OCI-LY7 (cell line): ENCODE measurements around the gene FBXO28. TPM values are rescaled to one million over a fixed set of nuclear protein-coding genes. Genes with fewer than 3 reads are reported as not detected.
A peak's percentile ranks its signal among the peaks of the same experiment; 100 is the strongest.

ENCODE experiments used
- BruUV-seq: library from RNA; stranded (reverse); fragments of 400-500 nt; replicated peaks from 2 replicates; lab custom pipeline; 2021; lab: Mats Ljungman, UMichigan
- CTCF ChIA-PET: fragments of 300-600 bp; sonication (Branson Sonifier 250); formaldehyde crosslinking; loops from one replicate; lab custom pipeline; 2022; ENCODE audit warnings: antibody characterized with exemption; ENCODE audit not compliant: unreplicated experiment; lab: Charles Lee
- POLR2A ChIA-PET: fragments of 300-600 bp; sonication (Branson Sonifier 250); formaldehyde crosslinking; loops from one replicate; lab custom pipeline; 2022; ENCODE audit warnings: antibody characterized with exemption; lab: Charles Lee
- DNase-seq: peaks from one replicate; pipeline ENCODE4 v3.0.0-alpha.2; 2015; ENCODE audit warnings: low spot score
- H2AFZ ChIP-seq: fragments of 200-600 bp; sonication (generic), shearing (Covaris generic); 2 replicates; pipeline ENCODE4 v1.6.1; 2014; ENCODE audit warnings: mild to moderate bottlenecking, antibody characterized with exemption, low read length, moderate library complexity
- H3K27ac ChIP-seq: fragments of 200-600 bp; sonication (generic); 2 replicates; pipeline ENCODE4 v1.5.1; 2014; ENCODE audit warnings: mixed run types, low read depth, mild to moderate bottlenecking, moderate library complexity, low read length, inconsistent platforms; ENCODE audit not compliant: poor library complexity, severe bottlenecking
- H3K36me3 ChIP-seq: fragments of 200-600 bp; sonication (generic); 2 replicates; pipeline ENCODE4 v1.6.1; 2014; ENCODE audit warnings: mild to moderate bottlenecking, antibody characterized with exemption, low read length, moderate library complexity, mixed read lengths; ENCODE audit not compliant: insufficient read depth
- H3K4me1 ChIP-seq: fragments of 200-600 bp; sonication (generic); 2 replicates; pipeline ENCODE4 v1.5.1; 2014; ENCODE audit warnings: mild to moderate bottlenecking, low read length; ENCODE audit not compliant: insufficient read depth, poor library complexity, severe bottlenecking
- H3K4me2 ChIP-seq: fragments of 200-600 bp; sonication (generic); 2 replicates; pipeline ENCODE4 v1.6.1; 2014; ENCODE audit warnings: mild to moderate bottlenecking, low read length
- H3K4me3 ChIP-seq: fragments of 200-600 bp; sonication (generic); 2 replicates; pipeline ENCODE4 v1.5.1; 2014; ENCODE audit warnings: mild to moderate bottlenecking, low read depth, low read length; ENCODE audit not compliant: poor library complexity, severe bottlenecking
- H3K79me2 ChIP-seq: fragments of 200-600 bp; sonication (generic); 2 replicates; pipeline ENCODE4 v1.6.1; 2016; ENCODE audit warnings: low read depth, mild to moderate bottlenecking, low read length, moderate library complexity, mixed read lengths; ENCODE audit not compliant: insufficient read depth
- H3K9me2 ChIP-seq: fragments of 200-600 bp; sonication (generic); 2 replicates; pipeline ENCODE4 v1.6.1; 2016; ENCODE audit warnings: mild to moderate bottlenecking, low read length, mixed read lengths; ENCODE audit not compliant: insufficient read depth
- H3K9me3 ChIP-seq: fragments of 200-600 bp; sonication (generic); 2 replicates; pipeline ENCODE4 v1.6.1; 2014; ENCODE audit warnings: mild to moderate bottlenecking, mixed run types, low read length, mixed read lengths
- H4K20me1 ChIP-seq: fragments of 200-600 bp; sonication (generic); 2 replicates; pipeline ENCODE4 v1.6.1; 2014; ENCODE audit warnings: mild to moderate bottlenecking, antibody characterized with exemption, low read length, moderate library complexity, mixed read lengths; ENCODE audit not compliant: insufficient read depth
- EZH2phosphoT487 ChIP-seq: fragments of 200-600 bp; sonication (generic); IDR thresholded peaks from 2 replicates; pipeline ENCODE4 v1.6.1; 2018; ENCODE audit warnings: low read depth, borderline replicate concordance, mild to moderate bottlenecking, mixed run types, antibody characterized with exemption, low read length, moderate library complexity, mixed read lengths
- intact Hi-C: fragments of 100-400 bp; cut with micrococcal nuclease; formaldehyde crosslinking; loops from one replicate; pipeline ENCODE4 v1.10.0; 2022; ENCODE audit not compliant: unreplicated experiment
- total RNA-seq, 2 experiments: library from RNA; depleted of rRNA in 1 of 2; stranded (reverse); fragments of >200 nt in 1 of 2; shearing (Covaris generic) in 1 of 2; gene quantifications; 2 replicates each; pipeline ENCODE4 v1.2.3, GENCODE V29; 2014 to 2022
- TF ChIP-seq, protein P1 (sequence below): fragments of 200-600 bp; sonication (generic); conservative IDR thresholded peaks from 2 replicates; pipeline ENCODE4 v1.5.1; 2014; ENCODE audit warnings: mild to moderate bottlenecking, antibody characterized with exemption, low read length, moderate library complexity, mixed read lengths

FBXO28 gene
- total RNA-seq, 2 experiments from 2014 or later = 20.1 to 23.3 TPM

DNA sequence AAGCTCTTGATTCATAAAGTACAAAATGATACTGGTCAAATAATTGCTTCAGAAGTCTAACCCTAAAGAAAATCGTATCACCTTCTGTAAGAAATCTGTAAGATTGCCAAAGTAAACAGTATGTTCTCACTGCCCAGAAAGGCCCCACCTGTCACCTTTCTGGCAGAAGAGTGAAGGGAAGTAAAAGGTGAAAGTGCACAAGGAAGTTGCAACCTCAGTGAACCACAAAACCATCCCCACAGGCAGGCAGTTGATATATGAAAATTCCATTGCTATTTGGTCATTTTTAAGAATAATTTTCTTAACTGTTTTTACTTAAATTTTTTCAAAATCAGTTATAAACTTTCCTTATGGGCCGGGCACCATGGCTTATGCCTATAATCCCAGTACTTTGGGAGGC is 48.5 kb upstream of the FBXO28 start:
- CTCF ChIA-PET = no interaction called here

DNA sequence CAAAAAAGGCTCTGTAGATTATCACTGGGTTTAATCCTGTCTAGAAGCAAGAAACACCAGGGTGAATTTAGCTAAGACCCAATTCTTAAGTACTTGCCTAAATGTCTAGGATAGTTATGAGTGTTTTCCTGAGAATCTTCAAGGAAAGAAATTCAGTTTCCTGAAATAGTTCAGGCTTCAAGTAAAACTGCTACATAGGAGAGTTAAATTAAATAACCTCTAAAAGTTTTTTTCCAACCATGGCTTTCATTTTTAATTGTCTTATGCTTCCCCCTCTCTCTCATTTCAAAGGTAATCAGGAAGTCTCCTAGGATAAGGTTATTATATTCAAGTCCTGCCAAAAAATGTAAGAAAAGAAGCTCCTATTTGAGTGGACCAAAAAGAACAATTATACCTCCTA is 46.7 kb upstream of the FBXO28 start:
- H3K79me2 ChIP-seq = no peaks in the 10 kb centered on the region
- CTCF ChIA-PET = no interaction called here
- no peak for DNase-seq
- H3K9me3 ChIP-seq = no peaks in the 10 kb centered on the region
- H3K4me3 ChIP-seq = no peak overlapping the region
- H3K4me1 ChIP-seq = no peaks in the 10 kb centered on the region
- POLR2A ChIA-PET = interaction anchor here (1.0 to 1.6 kb wide), 2 partner anchors 10 to 17 kb away, joined by 3 to 5 read pairs; no protein-coding TSS in a partner anchor
- BruUV-seq = no TSS peak
- H3K9me2 ChIP-seq = no peaks in the 10 kb centered on the region
- H4K20me1 ChIP-seq = no peaks in the 10 kb centered on the region
- TF ChIP-seq, protein P1, sequence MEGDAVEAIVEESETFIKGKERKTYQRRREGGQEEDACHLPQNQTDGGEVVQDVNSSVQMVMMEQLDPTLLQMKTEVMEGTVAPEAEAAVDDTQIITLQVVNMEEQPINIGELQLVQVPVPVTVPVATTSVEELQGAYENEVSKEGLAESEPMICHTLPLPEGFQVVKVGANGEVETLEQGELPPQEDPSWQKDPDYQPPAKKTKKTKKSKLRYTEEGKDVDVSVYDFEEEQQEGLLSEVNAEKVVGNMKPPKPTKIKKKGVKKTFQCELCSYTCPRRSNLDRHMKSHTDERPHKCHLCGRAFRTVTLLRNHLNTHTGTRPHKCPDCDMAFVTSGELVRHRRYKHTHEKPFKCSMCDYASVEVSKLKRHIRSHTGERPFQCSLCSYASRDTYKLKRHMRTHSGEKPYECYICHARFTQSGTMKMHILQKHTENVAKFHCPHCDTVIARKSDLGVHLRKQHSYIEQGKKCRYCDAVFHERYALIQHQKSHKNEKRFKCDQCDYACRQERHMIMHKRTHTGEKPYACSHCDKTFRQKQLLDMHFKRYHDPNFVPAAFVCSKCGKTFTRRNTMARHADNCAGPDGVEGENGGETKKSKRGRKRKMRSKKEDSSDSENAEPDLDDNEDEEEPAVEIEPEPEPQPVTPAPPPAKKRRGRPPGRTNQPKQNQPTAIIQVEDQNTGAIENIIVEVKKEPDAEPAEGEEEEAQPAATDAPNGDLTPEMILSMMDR = no peak
- TF ChIP-seq EZH2phosphoT487 = no peak
- intact Hi-C loops = no loop called here
- H2AFZ ChIP-seq = no peak overlapping the region
- H3K4me2 ChIP-seq = no peak overlapping the region
- no peak overlapping the region for H3K27ac ChIP-seq
- H3K36me3 ChIP-seq = no peaks in the 10 kb centered on the region

More for the DNA sequence above, 48.5 kb upstream of the FBXO28 start:
- no peaks in the 10 kb centered on the region for H3K4me1 ChIP-seq
- no peaks in the 10 kb centered on the region for H3K9me3 ChIP-seq
- no TSS peak for BruUV-seq
- peak; percentile 7 for DNase-seq
- H4K20me1 ChIP-seq = no peaks in the 10 kb centered on the region
- no peak overlapping the region for H2AFZ ChIP-seq
- no peaks in the 10 kb centered on the region for H3K36me3 ChIP-seq
- no peak overlapping the region for H3K27ac ChIP-seq
- no peak overlapping the region for H3K4me2 ChIP-seq
- POLR2A ChIA-PET = interaction anchor here (0.7 to 2.0 kb wide), 3 partner anchors 10 to 1542 kb away, joined by 3 to 5 read pairs (median 4); no protein-coding TSS in a partner anchor
- H3K4me3 ChIP-seq = no peak overlapping the region
- intact Hi-C loops = no loop called here
- no peaks in the 10 kb centered on the region for H3K9me2 ChIP-seq
- H3K79me2 ChIP-seq = no peaks in the 10 kb centered on the region
- TF ChIP-seq, protein P1 = no peak
- TF ChIP-seq EZH2phosphoT487 = no peak

DNA sequence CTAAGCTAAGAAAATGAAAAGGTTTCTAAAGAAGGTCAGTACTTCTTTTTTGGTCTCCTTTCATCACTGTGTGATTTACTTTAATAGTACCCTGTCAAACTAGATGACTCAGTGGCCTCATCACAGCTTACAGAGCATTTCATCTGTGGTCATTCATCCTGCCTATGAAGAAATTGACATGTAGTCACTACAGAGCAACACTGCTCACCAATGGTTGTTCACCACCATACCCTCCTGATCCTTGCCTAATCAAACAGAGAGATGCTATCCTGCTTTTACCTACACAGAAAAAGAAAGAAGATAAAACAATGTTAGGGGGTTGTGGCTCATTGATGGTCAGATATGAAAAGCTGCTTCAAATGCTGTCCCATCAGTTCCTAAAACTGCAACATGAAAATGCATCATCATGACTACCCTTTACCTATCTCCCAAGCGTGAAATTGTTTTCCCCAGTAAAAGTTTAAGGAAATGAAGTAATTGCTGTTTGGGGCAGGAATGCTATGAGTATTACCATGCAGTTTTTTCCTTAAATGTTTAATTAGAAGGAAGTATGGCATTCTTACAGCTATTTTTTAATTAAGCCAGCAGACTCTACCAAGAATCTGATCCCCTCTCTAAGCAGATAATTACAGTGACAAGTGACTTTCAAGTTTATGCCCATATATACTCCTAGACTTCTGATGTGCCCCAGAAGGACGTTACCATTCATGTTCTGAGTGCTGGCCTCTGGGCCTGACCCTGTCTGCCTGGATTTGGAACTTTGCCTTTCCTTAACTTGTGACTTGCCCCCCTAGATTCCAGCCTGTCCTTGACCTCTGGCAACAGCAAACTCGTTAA is 46.1 kb upstream of the FBXO28 start:
- Histone ChIP-seq H3K27ac (no peak overlapping the region), H3K79me2 (no peaks in the 10 kb centered on the region), H4K20me1 (no peaks in the 10 kb centered on the region), H3K9me3 (no peaks in the 10 kb centered on the region), H3K9me2 (no peaks in the 10 kb centered on the region), H3K4me1 (no peaks in the 10 kb centered on the region), H3K4me3 (no peak overlapping the region), H3K4me2 (no peak overlapping the region), H2AFZ (no peak overlapping the region), H3K36me3 (no peaks in the 10 kb centered on the region)
- DNase-seq = no peak
- TF ChIP-seq EZH2phosphoT487 = no peak
- TF ChIP-seq, protein P1 = no peak
- POLR2A ChIA-PET = interaction anchor here (1.0 to 1.6 kb wide), 2 partner anchors 10 to 16 kb away, joined by 3 to 5 read pairs; no protein-coding TSS in a partner anchor
- CTCF ChIA-PET = no interaction called here
- intact Hi-C loops = no loop called here
- BruUV-seq = no TSS peak
